Heart right ventricle (tissue), 16 donors: ENCODE data around the gene SMARCD2. TPM values are rescaled to one million over a fixed set of nuclear protein-coding genes. Genes with fewer than 3 reads are reported as not detected.
A peak's percentile ranks its signal among the peaks of the same experiment; 100 is the strongest.

Experiments used
- ATAC-seq, 8 donors: fragments of 200-7000 bp; cut with Tn5 transposase; one replicate each; pipeline ENCODE4 v1.9.1; 2020; ENCODE audit warnings: mild to moderate bottlenecking in 8 of 8, moderate library complexity in 8 of 8, moderate number of reproducible peaks in 1 of 8
- DNase-seq, 2 donors: peaks; one replicate each; pipeline ENCODE4 v3.0.0-alpha.2; 2020
- H3K27ac ChIP-seq, 10 donors: fragments of 200-600 bp; sonication (generic) in 2 of 10; one replicate each; pipeline versions ENCODE4 v1.5.0 to v1.8.0; 2020 to 2022; ENCODE audit warnings: mild to moderate bottlenecking in 3 of 10
- H3K27me3 ChIP-seq, 7 donors: fragments of 200-600 bp; one replicate each; pipeline ENCODE4 v1.8.0; 2021 to 2022; ENCODE audit warnings: mild to moderate bottlenecking in 2 of 7
- H3K36me3 ChIP-seq, 9 donors: fragments of 200-600 bp; sonication (generic) in 1 of 9; one replicate each; pipeline versions ENCODE4 v1.5.0 to v1.8.0; 2020 to 2022; ENCODE audit warnings: mild to moderate bottlenecking in 2 of 9
- H3K4me1 ChIP-seq, 9 donors: fragments of 200-600 bp; sonication (generic) in 1 of 9; one replicate each; pipeline versions ENCODE4 v1.5.0 to v1.8.0; 2020 to 2022; ENCODE audit warnings: mild to moderate bottlenecking in 4 of 9
- H3K4me3 ChIP-seq, 10 donors: fragments of 200-600 bp; sonication (generic) in 2 of 10; one replicate each; pipeline versions ENCODE4 v1.5.0 to v1.8.0; 2020 to 2022; ENCODE audit warnings: mild to moderate bottlenecking in 7 of 10, moderate library complexity in 2 of 10
- H3K9me3 ChIP-seq, 11 donors: fragments of 200-600 bp in 10 of 11; sonication (generic) in 2 of 11; one replicate each; pipeline versions ENCODE4 v1.5.0 to v1.8.0; 2013 to 2022; ENCODE audit warnings: mild to moderate bottlenecking in 2 of 11, control low read depth in 1 of 11, moderate library complexity in 1 of 11
- CTCF ChIP-seq, 9 donors: fragments of 200-600 bp; sonication (generic) in 2 of 9; IDR thresholded peaks; one replicate each; pipeline versions ENCODE4 v1.5.0 to v1.8.0; 2021 to 2022; ENCODE audit warnings: antibody characterized with exemption in 9 of 9, mild to moderate bottlenecking in 5 of 9, moderate library complexity in 1 of 9
- WGBS, 2 donors: extraction: QIAGEN DNeasy Blood & Tissue Kit; methylation state at CpG; one replicate each; pipeline ENCODE4 v1.1.7; 2013; ENCODE audit warnings: inconsistent platforms in 1 of 2; 5-methylcytosine and 5-hydroxymethylcytosine counted together
- intact Hi-C, 10 donors: fragments of 100-400 bp; cut with DNase I; formaldehyde crosslinking; loops; one replicate each; pipeline versions ENCODE4 v1.11.1 to v1.14.2; 2022
- polyA plus RNA-seq, 2 donors: library from polyadenylated mRNA; stranded (reverse); fragments of 200-250 nt; gene quantifications; one replicate each; pipeline ENCODE4 v1.2.3, GENCODE V29; 2013
- total RNA-seq, 10 donors: library from RNA; stranded (reverse); fragmentation: NEBNext Ultra II Directional in 3 of 10; extraction: Animal tissue kit (Norgen Biotek cat#: 25700) in 3 of 10; gene quantifications; one replicate each; pipeline versions ENCODE4 v1.2.1 to v1.2.4, GENCODE V29; 2021 to 2023
- donor health status: Arrhythmogenic right ventricular cardiomyopathy.
- donor health status: ischemic (EF 13 %, LVEDD 7.1; RV severe dilation, severe dysfunction).
- donor health status: healthy with polysubstance abuse.
- donor health status: DM: no; HTN: yes; CAD: no.
- donor health status: DM: no; HTN: no; CAD: no.
- donor health status: ischemic (EF 25% LVEDD 6.9; RV normal size, moderate dysfunction).
- donor health status: ischemic (EF 25% LVEDD 5.7; RV mildly dilated, moderate dysfunction).
- donor health status: healthy.
- donor health status: DM: yes; HTN: yes; CAD: no.
- donor health status: Ischemic cardiomyopathy.
- donor health status: ischemic (EF 35%, LVEDD 5.7; RV mildly dilated, moderate dysfunction).
- donor health status: nonischemic (EF 11% LVEDD 7.7; RV severe dilation, severe dysfunction).
- donor health status: DM: yes; HTN: yes; CAD: no.
- donor health status: PGD.
- donor health status: ischemic (EF 29% LVEDD 5.4; RV normal size, mild dysfunction).
- donor health status: nonischemic (EF 23%, LVEDD 6.1; RV moderate dilation, normal function).

Gene SMARCD2
- total and polyA plus RNA-seq, 12 donors, result 11.6 to 35.7 (median 18.4) TPM

- 89% methylated on average over 3 of the region's 3 CpGs for WGBS, 2 donors
- TF ChIP-seq CTCF (IDR thresholded peaks at IDR 0.05), result no peak
- H3K36me3 ChIP-seq, result peaks cover 0 to 100% (median 75%) of the 10 kb centered on the region in 9 donors
- H3K9me3 ChIP-seq, result no peaks in the 10 kb centered on the region
- H3K27me3 ChIP-seq, result no peaks in the 10 kb centered on the region
- H3K27ac ChIP-seq, result no peak overlapping the region
- no peak overlapping the region for H3K4me3 ChIP-seq
- no peaks in the 10 kb centered on the region for H3K4me1 ChIP-seq
- no peak for ATAC-seq
- DNase-seq, result no peak
- intact Hi-C loops, result no loop called here
Measured at GRCh38 chr17:63792055-63792729, 50.3 kb downstream of the SMARCD2 start.

GRCh38 chr17:63790057-63790456 is 52.4 kb downstream of the SMARCD2 start:
- ATAC-seq, result no peak

GRCh38 chr17:63786971-63787711 is 55.3 kb downstream of the SMARCD2 start:
- peaks cover 0 to 97% (median 39%) of the 10 kb centered on the region in 9 donors for H3K36me3 ChIP-seq
- no peaks in the 10 kb centered on the region for H3K9me3 ChIP-seq
- no peak overlapping the region for H3K27ac ChIP-seq
- H3K4me3 ChIP-seq, result no peak overlapping the region
- TF ChIP-seq CTCF (IDR thresholded peaks at IDR 0.05), result no peak
- 97% methylated on average over 13 of the region's 13 CpGs for WGBS, 2 donors
- intact Hi-C loops, result no loop called here
- H3K4me1 ChIP-seq, result peaks cover 0 to 14% (median 6%) of the 10 kb centered on the region in 9 donors
- ATAC-seq (no peak), DNase-seq (no peak)
- no peaks in the 10 kb centered on the region for H3K27me3 ChIP-seq

More at GRCh38 chr17:63790057-63790456, 52.4 kb downstream of the SMARCD2 start:
- Histone ChIP-seq H3K27me3 (no peaks in the 10 kb centered on the region), H3K27ac (no peak overlapping the region), H3K9me3 (no peaks in the 10 kb centered on the region), H3K4me1 (peaks cover 0 to 8% (median 0%) of the 10 kb centered on the region in 9 donors), H3K4me3 (no peak overlapping the region), H3K36me3 (peaks cover 0 to 99% (median 59%) of the 10 kb centered on the region in 9 donors)
- DNase-seq, result no peak
- intact Hi-C loops, result no loop called here
- no peak for TF ChIP-seq CTCF (IDR thresholded peaks at IDR 0.05)
- 94 to 95% methylated on average over 6 of the region's 6 CpGs for WGBS, 2 donors

DNA sequence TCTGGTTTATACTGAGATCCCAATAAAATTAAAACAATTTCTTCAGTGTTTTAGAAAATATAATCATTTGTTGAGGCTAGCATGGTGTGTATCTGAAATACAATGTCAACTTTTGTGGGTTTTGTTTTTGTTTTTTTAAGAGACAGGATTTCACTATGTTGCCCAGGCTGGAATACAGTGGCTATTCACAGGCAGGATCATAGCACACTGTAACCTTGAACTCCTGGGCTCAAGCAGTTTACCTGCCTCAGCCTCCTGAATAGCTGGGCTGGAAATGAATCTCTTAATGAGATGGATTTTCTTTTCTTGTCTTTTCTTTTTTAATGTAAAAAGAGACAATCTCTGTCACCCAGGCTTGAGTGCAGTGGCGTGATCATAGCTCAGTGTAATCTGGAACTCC is 56.4 kb downstream of the SMARCD2 start:
- TF ChIP-seq CTCF (IDR thresholded peaks at IDR 0.05), result no peak
- intact Hi-C loops, result no loop called here
- DNase-seq, result no peak
- Histone ChIP-seq H3K27me3 (no peaks in the 10 kb centered on the region), H3K4me3 (no peak overlapping the region), H3K27ac (peak overlapping the region in 1 of 10 donors; percentile 34), H3K36me3 (peaks cover 0 to 97% (median 38%) of the 10 kb centered on the region in 9 donors), H3K9me3 (no peaks in the 10 kb centered on the region), H3K4me1 (peaks cover 0 to 15% (median 6%) of the 10 kb centered on the region in 9 donors)
- WGBS, 2 donors, result 97 to 100% methylated on average over 1 of the region's 1 CpG
- ATAC-seq, result no peak
